IPS-18c (cell line): ENCODE data around the gene TOP3B.

Experiments used
- H3K4me3 ChIP-seq: 2 replicates; pipeline ENCODE4 v1.7.0; 2013; ENCODE audit warnings: low read depth, mild to moderate bottlenecking, low read length, moderate library complexity; ENCODE audit not compliant: insufficient read depth
- H3K9me3 ChIP-seq: one replicate; pipeline ENCODE4 v1.6.1; 2013; ENCODE audit warnings: mild to moderate bottlenecking, low read length, moderate library complexity; ENCODE audit not compliant: control insufficient read depth, insufficient read depth

TOP3B gene

GRCh38 chr22:22015631-22016030, 33.0 kb upstream of the TOP3B start:
- no peaks in the 10 kb centered on the region for H3K9me3 ChIP-seq
- no peak overlapping the region for H3K4me3 ChIP-seq

- no peak overlapping the region for H3K4me3 ChIP-seq
- H3K9me3 ChIP-seq = no peaks in the 10 kb centered on the region
Measured at GRCh38 chr22:22014285-22014659, 31.7 kb upstream of the TOP3B start.

DNA sequence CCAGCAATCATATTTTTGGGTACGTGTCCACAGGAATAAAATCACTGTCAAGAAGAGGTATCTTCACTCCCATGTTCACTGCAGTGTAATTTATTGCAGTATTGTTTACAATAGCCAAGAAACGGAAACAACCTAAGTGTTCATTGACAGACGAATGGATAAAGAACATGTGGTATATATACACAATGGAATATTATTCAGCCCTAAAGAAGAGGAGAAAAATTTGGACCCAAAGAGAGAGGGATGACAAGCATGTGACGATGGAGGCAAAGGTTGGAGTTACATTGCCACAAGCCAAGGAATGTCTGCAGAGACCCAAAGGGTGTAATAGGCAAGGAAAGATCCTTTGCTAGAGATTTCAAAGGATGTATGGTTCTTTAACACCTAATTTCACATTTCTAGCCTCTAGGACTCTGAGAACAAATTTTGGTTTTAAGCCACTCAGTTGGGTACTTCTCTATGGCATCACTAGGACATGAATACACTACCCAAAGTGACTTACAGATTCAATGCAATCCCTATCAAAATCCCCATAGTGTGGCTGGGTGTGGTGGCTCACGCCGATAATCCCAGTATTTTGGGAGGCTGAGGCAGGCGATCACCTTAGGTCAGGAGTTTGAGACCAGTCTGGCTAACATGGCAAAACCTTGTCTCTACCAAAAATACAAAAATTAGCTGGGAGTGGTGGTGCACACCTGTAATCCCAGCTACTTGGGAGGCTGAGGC, 31.1 kb upstream of the TOP3B start:
- H3K4me3 ChIP-seq = no peak overlapping the region
- no peaks in the 10 kb centered on the region for H3K9me3 ChIP-seq

GRCh38 chr22:22011964-22012363, 29.4 kb upstream of the TOP3B start:
- no peaks in the 10 kb centered on the region for H3K9me3 ChIP-seq
- H3K4me3 ChIP-seq = no peak overlapping the region

- Histone ChIP-seq H3K9me3 (no peaks in the 10 kb centered on the region), H3K4me3 (no peak overlapping the region)
Measured at GRCh38 chr22:22010358-22010757, 27.8 kb upstream of the TOP3B start.

DNA sequence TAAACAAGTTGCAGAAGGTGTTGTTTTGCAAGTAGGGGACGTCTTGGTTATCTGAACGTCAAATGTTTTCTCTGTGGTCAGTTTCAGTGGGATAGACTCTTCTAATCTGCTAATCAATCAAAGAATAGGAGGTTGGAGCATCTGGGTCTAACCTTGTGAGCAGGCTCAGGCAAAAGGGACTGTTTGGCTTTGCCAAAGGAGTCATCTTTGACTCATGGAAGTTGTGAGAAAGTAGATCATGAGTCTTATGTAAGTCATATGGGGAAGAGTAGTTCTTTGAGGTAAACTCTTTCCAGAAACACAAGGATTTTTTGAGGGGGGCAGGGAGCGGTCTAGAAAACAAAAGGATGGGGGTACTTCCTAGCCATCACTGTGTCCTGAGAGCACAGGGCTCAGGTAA, 27.1 kb upstream of the TOP3B start:
- H3K4me3 ChIP-seq = no peak overlapping the region
- no peaks in the 10 kb centered on the region for H3K9me3 ChIP-seq

DNA sequence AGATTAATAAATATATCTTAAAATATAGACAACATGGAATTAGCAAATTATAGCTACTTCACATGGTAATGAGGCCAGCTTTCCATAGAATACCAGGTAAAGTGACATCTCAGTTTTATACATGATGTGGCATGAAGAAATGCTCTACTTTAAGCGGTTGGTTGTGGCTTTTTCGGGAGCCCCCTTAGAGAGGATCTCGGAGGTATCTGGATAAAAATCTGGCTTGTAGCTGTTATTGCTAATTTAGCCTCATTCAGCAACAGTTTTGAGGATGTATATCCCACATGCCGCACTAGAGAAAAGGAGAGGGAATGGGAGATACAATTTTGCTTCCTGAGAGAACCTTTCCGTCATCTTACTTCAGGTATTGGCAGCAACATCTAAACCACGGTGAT, 24.0 kb upstream of the TOP3B start:
- H3K4me3 ChIP-seq = no peak overlapping the region
- H3K9me3 ChIP-seq = no peaks in the 10 kb centered on the region

GRCh38 chr22:22005945-22006595, 23.5 kb upstream of the TOP3B start:
- H3K4me3 ChIP-seq = no peak overlapping the region

GRCh38 chr22:22003233-22003632, 20.6 kb upstream of the TOP3B start:
- H3K9me3 ChIP-seq = no peaks in the 10 kb centered on the region
- H3K4me3 ChIP-seq = no peak overlapping the region

More at GRCh38 chr22:22005945-22006595, 23.5 kb upstream of the TOP3B start:
- H3K9me3 ChIP-seq = no peaks in the 10 kb centered on the region

DNA sequence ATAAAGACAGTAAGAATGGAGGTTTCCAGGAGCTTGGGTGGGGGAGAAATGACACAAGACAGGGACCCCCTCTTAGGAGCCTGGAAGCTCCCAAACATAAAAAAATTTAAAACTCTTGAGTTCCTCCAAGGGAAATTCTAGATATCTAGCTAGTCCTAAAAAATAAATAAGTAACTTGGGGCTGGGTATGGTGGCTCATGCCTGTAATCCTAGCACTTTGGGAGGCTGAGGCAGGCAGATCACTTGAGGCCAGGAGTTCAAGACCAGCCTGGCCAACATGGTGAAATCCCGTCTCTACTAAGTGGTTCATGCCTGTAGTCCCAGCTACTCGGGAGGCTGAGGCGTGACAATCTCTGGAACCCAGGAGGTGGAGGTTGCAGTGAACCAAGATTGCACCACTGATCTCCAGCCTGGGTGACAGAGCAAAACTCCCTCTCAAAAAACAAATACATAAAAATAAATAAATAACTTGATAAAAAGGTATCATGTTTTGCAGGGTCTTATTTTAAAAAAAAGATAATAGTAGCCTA, 20.0 kb upstream of the TOP3B start:
- Histone ChIP-seq H3K9me3 (no peaks in the 10 kb centered on the region), H3K4me3 (no peak overlapping the region)

DNA sequence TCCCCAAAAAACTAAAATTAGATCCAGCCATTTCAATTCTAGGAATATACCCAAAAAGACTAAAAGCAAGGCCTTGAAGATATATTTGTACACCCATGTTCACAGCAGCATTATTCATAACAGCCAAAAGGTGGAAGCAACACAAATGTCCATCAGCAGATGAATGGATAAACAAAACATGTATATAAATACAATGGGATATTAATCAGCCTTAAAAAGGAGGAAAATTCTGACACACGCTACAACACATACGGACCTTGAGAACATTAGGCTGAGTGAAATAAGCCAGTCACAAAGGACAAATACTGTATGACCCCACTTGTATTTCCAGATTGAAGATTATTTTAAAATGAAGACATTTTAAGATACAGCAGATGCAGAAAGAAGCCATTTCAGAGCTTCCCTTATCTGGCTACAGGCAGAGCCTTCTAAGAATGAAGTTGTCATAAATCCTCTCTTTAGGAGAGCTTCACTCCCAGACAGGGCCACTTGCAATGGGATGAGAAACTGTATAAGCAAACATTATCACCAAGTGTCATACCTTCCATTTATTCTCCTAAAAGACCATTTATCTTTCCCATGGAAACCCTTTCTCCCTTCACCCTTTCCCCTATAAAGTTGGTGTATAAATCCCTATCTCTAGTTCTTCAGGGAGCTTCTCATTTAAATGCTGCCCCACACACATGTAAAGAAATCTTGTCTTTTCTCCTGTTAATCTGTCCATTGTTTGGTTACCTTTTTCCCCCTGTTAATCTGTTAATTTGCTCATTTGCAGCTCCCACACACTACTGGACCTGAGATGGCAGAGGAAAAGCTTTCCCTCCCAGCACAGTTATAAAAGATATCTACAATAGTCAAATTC, 19.3 kb upstream of the TOP3B start:
- H3K9me3 ChIP-seq = no peaks in the 10 kb centered on the region
- no peak overlapping the region for H3K4me3 ChIP-seq

GRCh38 chr22:21998595-21999247, 16.1 kb upstream of the TOP3B start:
- Histone ChIP-seq H3K4me3 (no peak overlapping the region), H3K9me3 (no peaks in the 10 kb centered on the region)

- Histone ChIP-seq H3K4me3 (no peak overlapping the region), H3K9me3 (no peaks in the 10 kb centered on the region)
Measured at GRCh38 chr22:21996175-21996720, 13.7 kb upstream of the TOP3B start.

DNA sequence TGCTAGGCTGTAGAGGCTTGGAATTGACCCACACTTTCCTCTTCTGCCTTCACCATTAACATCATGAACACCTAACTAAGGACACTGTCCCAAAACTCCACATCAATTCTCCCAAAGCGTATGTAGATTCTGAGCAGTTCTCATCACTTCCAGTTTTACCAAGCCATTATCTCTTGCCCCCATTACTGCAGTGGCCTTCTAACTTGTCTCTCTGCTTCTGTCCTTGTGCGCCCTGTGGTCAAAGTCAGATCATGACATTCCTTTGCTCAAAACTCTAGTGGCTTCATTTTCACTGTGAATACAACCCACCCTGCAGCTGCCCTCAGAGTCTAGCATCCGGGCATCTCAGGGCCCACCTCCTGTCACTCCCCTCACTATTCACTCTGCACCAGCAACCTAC, 13.1 kb upstream of the TOP3B start:
- no peaks in the 10 kb centered on the region for H3K9me3 ChIP-seq
- H3K4me3 ChIP-seq = no peak overlapping the region

DNA sequence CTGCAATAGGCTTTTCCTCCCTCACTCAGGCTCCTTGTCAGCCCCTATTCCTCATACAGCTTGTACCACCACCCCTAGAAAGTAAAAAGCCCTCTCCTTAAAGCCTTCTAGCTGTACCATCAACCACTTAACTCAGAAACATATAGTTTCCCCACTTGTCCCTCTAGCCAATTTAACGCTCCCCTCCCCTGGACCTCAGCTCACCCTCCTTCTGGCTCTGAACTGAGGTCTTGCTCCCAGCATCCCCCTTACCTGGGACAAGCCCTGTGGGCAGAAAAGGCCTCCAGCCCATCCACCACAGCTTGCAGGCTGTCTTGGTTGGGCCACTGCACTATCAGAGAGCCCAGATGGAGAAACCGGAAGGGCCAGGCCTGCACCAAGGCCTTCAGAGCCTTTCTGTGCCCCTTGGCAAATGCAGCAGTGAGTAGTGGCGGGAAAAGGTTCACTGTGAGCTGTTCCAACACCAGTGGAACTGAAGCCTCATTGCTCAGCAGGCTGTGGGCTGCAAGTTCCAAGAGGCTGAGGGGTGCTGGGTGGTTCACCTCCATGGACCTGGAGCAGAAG, 12.4 kb upstream of the TOP3B start:
- H3K4me3 ChIP-seq = no peak overlapping the region
- H3K9me3 ChIP-seq = no peaks in the 10 kb centered on the region

- H3K9me3 ChIP-seq = no peaks in the 10 kb centered on the region
- no peak overlapping the region for H3K4me3 ChIP-seq
Measured at GRCh38 chr22:21992593-21993237, 10.1 kb upstream of the TOP3B start.
